ENCODE measurements around the gene CSH2.
A peak's percentile ranks its signal among the peaks of the same experiment; 100 is the strongest.
"Not testable (repeated sequence)": the region's sequence is repeated elsewhere in the genome, so short reads cannot be mapped to it uniquely, and the experiment has no call there.

CSH2 gene

GRCh38 chr17:63894821-63895220 is 21.3 kb upstream of the CSH2 start:
- DNase-seq, result not testable (repeated sequence)

DNA sequence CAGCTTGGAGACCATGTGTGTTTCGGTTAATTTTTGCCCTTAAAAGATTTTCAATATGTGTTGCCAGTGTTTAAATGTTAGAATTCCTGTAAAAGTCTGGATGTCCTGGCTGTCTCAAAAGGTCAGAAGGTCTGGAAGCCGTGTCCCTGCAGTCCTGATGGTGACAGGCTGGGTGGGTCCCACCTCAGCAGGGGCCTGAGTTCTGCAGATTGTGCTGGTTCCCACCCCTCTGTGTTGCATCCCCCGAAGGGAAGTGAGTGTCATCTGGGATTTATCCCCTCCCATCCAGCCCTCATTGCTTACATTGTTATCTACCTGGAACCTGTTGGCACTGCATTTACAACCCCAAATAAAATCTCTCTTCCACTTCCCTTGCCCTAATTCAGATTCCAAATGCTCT is 20.5 kb upstream of the CSH2 start:
- DNase-seq, result not testable (repeated sequence)

DNA sequence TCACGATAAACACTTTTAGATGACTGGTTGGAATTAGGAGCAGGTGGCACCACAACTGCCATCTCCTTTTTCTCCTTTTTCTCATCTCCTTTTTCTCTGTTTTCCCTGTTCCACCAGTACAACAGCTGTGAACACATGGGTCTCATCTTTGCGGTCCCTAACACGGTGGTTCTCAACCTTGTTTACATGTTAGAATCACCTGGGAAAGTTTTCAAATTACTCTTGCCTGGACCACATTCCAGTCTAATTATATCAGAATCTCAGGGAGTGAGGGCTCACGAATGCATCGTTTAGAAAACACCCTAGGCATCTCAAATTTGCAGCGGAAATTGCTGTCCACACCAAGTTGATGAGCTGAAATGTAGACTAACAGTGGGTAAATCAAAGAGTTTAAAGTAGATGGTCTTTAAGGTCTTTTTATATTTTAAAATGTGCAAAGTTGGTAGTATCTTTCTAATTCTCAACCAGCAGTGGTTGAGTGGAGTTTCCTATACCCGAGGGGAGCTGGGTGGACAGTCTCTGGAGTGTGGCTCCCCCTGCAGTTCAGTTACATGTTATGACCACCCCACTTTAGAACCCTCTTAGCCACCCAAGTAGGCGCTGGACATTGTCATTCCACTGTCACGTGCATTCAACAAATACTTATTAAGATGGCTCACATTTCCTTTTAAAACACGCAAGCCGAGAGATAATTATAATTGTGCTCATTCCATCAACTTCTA is 19.0 kb upstream of the CSH2 start:
- not testable (repeated sequence) for DNase-seq

- DNase-seq, result peak in 1 of 2 experiments; percentile 40
These were observed 15.8 kb upstream of the CSH2 start for GRCh38 chr17:63889026-63889848.

DNA sequence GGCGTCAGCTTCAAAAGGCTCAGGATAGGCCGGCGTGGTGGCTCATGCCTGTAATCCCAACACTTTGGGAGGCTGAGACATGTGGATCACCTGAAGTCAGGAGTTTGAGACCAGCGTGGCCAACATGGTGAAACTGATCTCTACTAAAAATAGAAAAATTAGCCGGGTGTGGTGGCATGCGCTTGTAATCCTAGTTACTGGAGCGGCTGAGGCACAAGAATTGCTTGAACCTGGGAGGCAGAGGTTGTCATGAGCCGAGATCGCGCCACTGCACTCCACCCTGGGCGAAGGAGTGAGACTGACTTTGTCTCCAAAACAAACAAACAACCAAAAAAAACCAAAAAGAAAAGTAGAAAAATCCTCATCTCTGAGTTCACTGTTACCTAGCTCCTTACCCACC is 11.6 kb upstream of the CSH2 start:
- DNase-seq, result not testable (repeated sequence)

- not testable (repeated sequence) for DNase-seq
These were observed 9.2 kb upstream of the CSH2 start for GRCh38 chr17:63882626-63883126.

- no peak for DNase-seq
These were observed 8.6 kb upstream of the CSH2 start, which contains the start of gene GH2 for GRCh38 chr17:63881935-63882601. Gene GH2, minus strand, starts transcription at chr17:63881944. Its CDS starts 143 bp downstream, at chr17:63881801.

DNA sequence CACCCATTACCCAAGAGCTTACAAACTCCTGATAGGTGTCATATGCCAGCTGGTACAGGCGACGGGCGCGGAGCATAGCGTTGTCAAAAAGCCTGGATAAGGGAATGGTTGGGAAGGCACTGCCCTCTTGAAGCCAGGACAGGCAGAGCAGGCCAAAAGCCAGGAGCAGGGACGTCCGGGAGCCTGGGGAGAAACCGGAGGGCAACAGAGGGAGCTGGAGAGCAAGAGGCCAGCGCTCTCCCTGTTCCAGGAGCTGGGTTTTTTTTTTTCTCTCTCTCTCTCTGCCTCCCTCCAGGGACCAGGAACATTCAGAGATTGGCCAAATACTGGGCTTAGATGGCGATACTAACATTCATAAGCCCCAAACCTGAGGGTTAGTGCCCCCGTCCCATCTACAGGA is 7.9 kb upstream of the CSH2 start:
- not testable (repeated sequence) for DNase-seq

GRCh38 chr17:63880706-63881105 is 7.2 kb upstream of the CSH2 start:
- DNase-seq, result no peak

DNA sequence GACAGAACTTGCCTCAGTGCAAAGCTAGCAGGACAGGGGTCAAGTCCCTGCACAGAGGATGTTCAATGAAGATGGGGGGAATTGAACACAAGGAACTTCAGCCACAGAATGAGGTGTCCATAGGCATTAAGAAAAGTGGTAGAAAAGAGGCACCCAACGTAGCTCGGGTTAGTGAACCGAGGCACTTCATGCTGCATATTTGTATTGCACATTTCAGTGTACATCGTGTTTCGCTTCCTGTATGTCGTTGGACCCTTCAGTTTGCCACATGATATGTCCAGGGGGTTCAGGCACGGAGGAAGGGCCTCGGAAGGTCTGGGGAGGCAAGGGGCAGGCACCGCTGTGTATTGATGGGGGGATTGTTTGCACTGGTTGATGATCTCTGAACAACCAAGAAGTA is 4.9 kb upstream of the CSH2 start:
- not testable (repeated sequence) for DNase-seq

DNA sequence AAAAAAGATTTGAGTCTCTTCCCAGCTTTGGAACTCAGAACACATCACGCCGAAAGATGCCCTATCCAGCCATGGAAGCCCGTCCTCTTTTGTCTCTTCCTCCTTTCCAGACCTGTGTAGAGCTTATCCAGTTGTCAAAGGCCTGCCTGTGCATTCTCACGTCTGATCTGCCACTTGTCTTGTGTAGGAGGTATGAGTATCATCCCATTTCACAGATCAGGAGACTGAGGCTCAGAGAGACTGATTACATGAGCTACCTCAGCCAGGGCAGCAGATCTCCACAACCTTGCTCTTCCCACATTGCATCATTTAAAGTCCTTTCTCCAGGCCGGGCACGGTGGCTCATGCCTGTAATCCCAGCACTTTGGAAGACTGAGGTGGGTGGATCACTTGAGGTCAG is 1.2 kb upstream of the CSH2 start:
- DNase-seq, result not testable (repeated sequence)

- not testable (repeated sequence) for DNase-seq
These were observed 667 bp upstream of the CSH2 start for GRCh38 chr17:63874061-63874626.

- DNase-seq, result not testable (repeated sequence)
These were observed 1.7 kb downstream of the CSH2 start for GRCh38 chr17:63871646-63872365.

- not testable (repeated sequence) for DNase-seq
These were observed 3.2 kb downstream of the CSH2 start for GRCh38 chr17:63870292-63870665.

- not testable (repeated sequence) for DNase-seq
These were observed 3.8 kb downstream of the CSH2 start for GRCh38 chr17:63869491-63870291.

DNA sequence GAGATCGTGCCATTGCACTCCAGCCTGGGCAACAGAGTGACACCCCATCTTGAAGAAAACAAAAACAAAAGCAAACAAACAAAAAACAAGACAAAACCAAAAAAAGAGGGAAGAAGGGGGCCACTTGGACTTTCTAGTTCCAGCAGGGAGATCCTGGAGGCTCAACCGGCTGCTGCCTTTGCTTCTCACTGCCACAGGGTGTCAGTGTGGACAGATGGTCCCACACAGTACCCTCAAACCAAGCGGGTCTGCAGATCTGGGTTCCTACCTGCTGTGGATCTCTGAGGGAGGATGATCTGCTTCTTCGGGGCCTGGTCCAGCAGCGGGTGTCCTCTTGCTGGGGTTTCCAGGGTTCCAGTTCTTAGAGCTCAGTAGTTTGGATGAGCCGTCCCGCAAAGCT is 6.9 kb downstream of the CSH2 start:
- DNase-seq, result not testable (repeated sequence)

DNA sequence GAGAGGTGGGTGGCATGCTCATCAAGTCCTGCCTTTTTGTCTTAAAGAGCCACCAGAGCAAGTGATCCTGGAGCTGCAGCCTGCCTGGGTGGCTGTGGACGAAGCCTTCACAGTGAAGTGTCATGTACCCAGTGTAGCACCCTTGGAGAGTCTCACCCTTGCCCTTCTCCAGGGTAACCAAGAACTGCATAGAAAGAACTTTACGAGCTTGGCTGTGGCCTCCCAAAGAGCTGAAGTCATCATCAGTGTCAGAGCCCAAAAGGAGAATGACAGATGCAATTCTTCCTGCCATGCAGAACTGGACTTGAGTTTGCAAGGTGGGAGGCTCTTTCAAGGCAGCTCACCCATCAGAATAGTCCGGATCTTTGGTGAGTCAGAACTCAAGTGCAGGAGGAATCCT is 14.2 kb downstream of the CSH2 start:
- DNase-seq, result no peak

DNA sequence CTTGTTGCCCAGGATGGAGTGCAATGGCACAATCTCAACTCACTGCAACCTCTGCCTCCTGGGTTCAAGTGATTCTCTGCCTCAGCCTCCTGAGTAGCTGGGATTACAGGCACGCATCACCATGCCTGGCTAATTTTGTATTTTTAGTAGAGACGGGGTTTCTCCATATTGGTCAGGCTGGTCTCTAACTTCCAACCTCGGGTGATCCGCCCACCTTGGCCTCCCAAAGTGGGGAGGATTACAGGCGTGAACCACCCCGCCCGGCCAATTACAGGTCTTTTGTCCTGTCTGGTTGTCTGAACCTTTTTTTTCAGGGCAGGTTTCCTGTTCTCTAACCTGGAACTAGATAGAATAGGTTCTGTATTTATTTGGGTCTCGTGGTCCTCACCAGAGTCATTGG is 17.1 kb downstream of the CSH2 start:
- DNase-seq, result not testable (repeated sequence)

DNA sequence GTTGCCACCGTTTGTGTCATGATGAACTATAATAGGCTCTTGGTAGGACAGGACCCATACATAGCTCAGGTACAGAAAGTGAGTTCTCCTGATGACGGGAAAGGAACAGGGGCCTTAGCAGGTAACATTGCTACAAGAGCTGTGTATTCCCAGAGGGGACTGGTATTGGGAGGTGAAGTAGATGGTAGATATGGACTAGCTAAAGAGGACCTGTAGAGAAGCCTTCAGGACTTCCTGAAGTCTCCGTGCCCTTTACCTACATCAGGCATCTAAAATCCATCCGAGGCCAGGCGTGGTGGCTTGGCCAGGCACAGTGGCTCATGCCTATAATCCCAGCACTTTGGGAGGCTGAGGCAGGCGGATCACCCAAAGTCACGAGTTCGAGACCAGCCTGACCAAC is 18.3 kb downstream of the CSH2 start:
- no peak for DNase-seq

GRCh38 chr17:63854709-63855108 is 18.8 kb downstream of the CSH2 start:
- no peak for DNase-seq

- no peak for DNase-seq
These were observed 20.2 kb downstream of the CSH2 start for GRCh38 chr17:63853260-63853659.

All from NCI-H446 (cell line).